ENCODE results near the gene RASD1.

DNA sequence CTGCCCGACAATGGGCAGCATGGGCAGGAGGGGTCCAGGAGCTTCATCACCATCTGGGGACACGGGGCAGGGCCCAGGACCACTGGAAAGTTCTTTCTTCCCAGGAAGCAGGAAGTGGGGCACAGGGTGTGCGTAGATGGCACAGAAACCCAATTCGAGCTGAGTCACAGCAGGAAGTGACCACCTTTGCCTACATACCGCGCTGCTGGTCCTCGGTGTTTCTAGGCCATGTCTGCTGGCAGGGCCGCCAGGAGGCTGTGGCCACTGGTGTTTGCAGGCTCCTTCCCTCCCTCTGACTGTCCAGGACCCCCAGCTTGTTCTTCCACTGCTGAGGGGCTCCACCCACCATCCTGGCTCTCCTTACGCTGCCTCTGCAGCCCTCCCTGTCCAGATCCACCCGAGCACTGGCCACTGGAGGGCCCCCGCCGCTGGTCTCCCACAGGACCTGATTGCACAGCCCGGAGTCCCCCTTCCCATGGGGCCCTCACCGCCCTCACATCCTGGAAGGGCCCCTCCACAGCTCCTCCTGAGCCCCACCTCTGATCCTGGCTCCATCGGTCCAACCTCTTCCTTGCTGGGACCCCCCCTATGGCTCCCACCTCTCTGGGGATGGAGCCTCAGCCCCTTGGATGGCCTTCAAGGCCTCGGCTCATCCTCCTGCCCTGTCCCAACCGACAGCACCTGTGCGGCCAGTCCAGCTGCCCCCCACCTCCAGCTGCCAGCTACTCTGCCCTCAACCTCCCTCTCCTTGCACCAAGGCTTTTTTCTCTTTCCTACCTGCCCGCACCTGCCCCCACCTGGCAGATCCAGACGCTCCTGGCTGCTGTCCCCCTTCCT is 14.5 kb upstream of the RASD1 start:
- TF ChIP-seq, protein P1, sequence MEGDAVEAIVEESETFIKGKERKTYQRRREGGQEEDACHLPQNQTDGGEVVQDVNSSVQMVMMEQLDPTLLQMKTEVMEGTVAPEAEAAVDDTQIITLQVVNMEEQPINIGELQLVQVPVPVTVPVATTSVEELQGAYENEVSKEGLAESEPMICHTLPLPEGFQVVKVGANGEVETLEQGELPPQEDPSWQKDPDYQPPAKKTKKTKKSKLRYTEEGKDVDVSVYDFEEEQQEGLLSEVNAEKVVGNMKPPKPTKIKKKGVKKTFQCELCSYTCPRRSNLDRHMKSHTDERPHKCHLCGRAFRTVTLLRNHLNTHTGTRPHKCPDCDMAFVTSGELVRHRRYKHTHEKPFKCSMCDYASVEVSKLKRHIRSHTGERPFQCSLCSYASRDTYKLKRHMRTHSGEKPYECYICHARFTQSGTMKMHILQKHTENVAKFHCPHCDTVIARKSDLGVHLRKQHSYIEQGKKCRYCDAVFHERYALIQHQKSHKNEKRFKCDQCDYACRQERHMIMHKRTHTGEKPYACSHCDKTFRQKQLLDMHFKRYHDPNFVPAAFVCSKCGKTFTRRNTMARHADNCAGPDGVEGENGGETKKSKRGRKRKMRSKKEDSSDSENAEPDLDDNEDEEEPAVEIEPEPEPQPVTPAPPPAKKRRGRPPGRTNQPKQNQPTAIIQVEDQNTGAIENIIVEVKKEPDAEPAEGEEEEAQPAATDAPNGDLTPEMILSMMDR (IDR thresholded peaks at IDR 0.05; ENCODE audit: insufficient read depth, low read length): no peak
- no peak for TF ChIP-seq GABPA (IDR thresholded peaks at IDR 0.05; ENCODE audit: low read depth)
- TF ChIP-seq, protein P2, sequence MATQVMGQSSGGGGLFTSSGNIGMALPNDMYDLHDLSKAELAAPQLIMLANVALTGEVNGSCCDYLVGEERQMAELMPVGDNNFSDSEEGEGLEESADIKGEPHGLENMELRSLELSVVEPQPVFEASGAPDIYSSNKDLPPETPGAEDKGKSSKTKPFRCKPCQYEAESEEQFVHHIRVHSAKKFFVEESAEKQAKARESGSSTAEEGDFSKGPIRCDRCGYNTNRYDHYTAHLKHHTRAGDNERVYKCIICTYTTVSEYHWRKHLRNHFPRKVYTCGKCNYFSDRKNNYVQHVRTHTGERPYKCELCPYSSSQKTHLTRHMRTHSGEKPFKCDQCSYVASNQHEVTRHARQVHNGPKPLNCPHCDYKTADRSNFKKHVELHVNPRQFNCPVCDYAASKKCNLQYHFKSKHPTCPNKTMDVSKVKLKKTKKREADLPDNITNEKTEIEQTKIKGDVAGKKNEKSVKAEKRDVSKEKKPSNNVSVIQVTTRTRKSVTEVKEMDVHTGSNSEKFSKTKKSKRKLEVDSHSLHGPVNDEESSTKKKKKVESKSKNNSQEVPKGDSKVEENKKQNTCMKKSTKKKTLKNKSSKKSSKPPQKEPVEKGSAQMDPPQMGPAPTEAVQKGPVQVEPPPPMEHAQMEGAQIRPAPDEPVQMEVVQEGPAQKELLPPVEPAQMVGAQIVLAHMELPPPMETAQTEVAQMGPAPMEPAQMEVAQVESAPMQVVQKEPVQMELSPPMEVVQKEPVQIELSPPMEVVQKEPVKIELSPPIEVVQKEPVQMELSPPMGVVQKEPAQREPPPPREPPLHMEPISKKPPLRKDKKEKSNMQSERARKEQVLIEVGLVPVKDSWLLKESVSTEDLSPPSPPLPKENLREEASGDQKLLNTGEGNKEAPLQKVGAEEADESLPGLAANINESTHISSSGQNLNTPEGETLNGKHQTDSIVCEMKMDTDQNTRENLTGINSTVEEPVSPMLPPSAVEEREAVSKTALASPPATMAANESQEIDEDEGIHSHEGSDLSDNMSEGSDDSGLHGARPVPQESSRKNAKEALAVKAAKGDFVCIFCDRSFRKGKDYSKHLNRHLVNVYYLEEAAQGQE (IDR thresholded peaks at IDR 0.05; ENCODE audit: insufficient replicate concordance, low read depth): no peak
- no peak for TF ChIP-seq POLR2AphosphoS5 (IDR thresholded peaks at IDR 0.05; ENCODE audit: low read depth)
- TF ChIP-seq SPI1 (IDR thresholded peaks at IDR 0.05; ENCODE audit: borderline replicate concordance, low read depth): no peak

Measured in HL-60 (cell line).